NCI-H82 (cell line): ENCODE results near the gene DR1.

Experiments used
- DNase-seq: peaks from one replicate; lab custom pipeline; 2025; lab: John Stamatoyannopoulos, UW

DR1 gene

GRCh38 chr1:93345633-93346420 is at the start of gene DR1:
Gene DR1, plus strand, starts transcription at chr1:93345907. Its CDS starts 739 bp downstream, at chr1:93346646.
- peak; percentile 97 for DNase-seq

GRCh38 chr1:93296555-93297154 is 49.1 kb upstream of the DR1 start:
- peak; percentile 31 for DNase-seq

- DNase-seq, result no peak
These were observed 44.6 kb upstream of the DR1 start for GRCh38 chr1:93301131-93301530.

GRCh38 chr1:93302078-93302477 is 43.6 kb upstream of the DR1 start:
- DNase-seq, result no peak

- DNase-seq, result peak; percentile 85
These were observed 41.0 kb upstream of the DR1 start for GRCh38 chr1:93304716-93305138.

- DNase-seq, result no peak
These were observed 38.8 kb upstream of the DR1 start for GRCh38 chr1:93306920-93307319.

- no peak for DNase-seq
These were observed 32.7 kb upstream of the DR1 start for GRCh38 chr1:93313026-93313425.

GRCh38 chr1:93317207-93317606 is 28.5 kb upstream of the DR1 start:
- DNase-seq, result no peak

- no peak for DNase-seq
These were observed 27.8 kb upstream of the DR1 start for GRCh38 chr1:93317943-93318342.

- no peak for DNase-seq
These were observed 24.0 kb upstream of the DR1 start for GRCh38 chr1:93321720-93322119.

- no peak for DNase-seq
These were observed 23.4 kb upstream of the DR1 start for GRCh38 chr1:93322349-93322748.

- DNase-seq, result peak; percentile 32
These were observed 22.4 kb upstream of the DR1 start for GRCh38 chr1:93323185-93323820.

GRCh38 chr1:93324486-93325464 is 20.9 kb upstream of the DR1 start:
- no peak for DNase-seq

GRCh38 chr1:93328809-93329760 is 16.6 kb upstream of the DR1 start:
- peak; percentile 87 for DNase-seq

- DNase-seq, result peak; percentile 11
These were observed 15.5 kb upstream of the DR1 start for GRCh38 chr1:93330196-93330595.

GRCh38 chr1:93330617-93331016 is 15.1 kb upstream of the DR1 start:
- no peak for DNase-seq

GRCh38 chr1:93331412-93331811 is 14.3 kb upstream of the DR1 start:
- DNase-seq, result peak; percentile 4

- DNase-seq, result no peak
These were observed 13.3 kb upstream of the DR1 start for GRCh38 chr1:93332368-93332767.

GRCh38 chr1:93338387-93339146 is 7.1 kb upstream of the DR1 start:
- DNase-seq, result no peak

GRCh38 chr1:93339171-93339697 is 6.5 kb upstream of the DR1 start:
- no peak for DNase-seq
